Neural progenitor cell (in vitro differentiated cells): ENCODE measurements around the gene GPR34. TPM values are rescaled to one million over a fixed set of nuclear protein-coding genes. Genes with fewer than 3 reads are reported as not detected.

Experiments
- DNase-seq: peaks from one replicate; pipeline ENCODE4 v3.0.0-alpha.2; 2016; ENCODE audit warnings: low spot score
- H2AFZ ChIP-seq: fragments of 200-600 bp; sonication (generic); replicated peaks from 2 replicates; pipeline ENCODE4 v1.6.1; 2016; ENCODE audit warnings: antibody characterized with exemption
- H3F3A ChIP-seq: fragments of 200-600 bp; sonication (generic); 2 replicates; pipeline ENCODE4 v1.6.1; 2016; ENCODE audit warnings: antibody characterized with exemption, low read depth
- H3K27ac ChIP-seq: fragments of 200-600 bp; sonication (generic); 2 replicates; pipeline ENCODE4 v1.5.1; 2016; ENCODE audit warnings: mild to moderate bottlenecking
- H3K27me3 ChIP-seq: fragments of 200-600 bp; sonication (generic); 2 replicates; pipeline ENCODE4 v1.6.1; 2016; ENCODE audit warnings: mild to moderate bottlenecking, moderate library complexity
- H3K36me3 ChIP-seq: fragments of 200-600 bp; sonication (generic); 2 replicates; pipeline ENCODE4 v1.5.1; 2016
- H3K4me1 ChIP-seq: fragments of 200-600 bp; sonication (generic); 2 replicates; pipeline ENCODE4 v1.6.1; 2016; ENCODE audit warnings: mixed run types
- H3K4me2 ChIP-seq: fragments of 200-600 bp; sonication (generic); 2 replicates; pipeline ENCODE4 v1.6.1; 2016
- H3K4me3 ChIP-seq: fragments of 200-600 bp; sonication (generic); 2 replicates; pipeline ENCODE4 v1.5.1; 2016
- H3K79me2 ChIP-seq: fragments of 200-600 bp; sonication (generic); 2 replicates; pipeline ENCODE4 v1.6.1; 2016; ENCODE audit warnings: low read depth
- H3K9ac ChIP-seq: fragments of 200-600 bp; sonication (generic); 2 replicates; pipeline ENCODE4 v1.6.1; 2016
- H3K9me3 ChIP-seq: fragments of 200-600 bp; sonication (generic); 2 replicates; pipeline ENCODE4 v1.5.1; 2016; ENCODE audit warnings: low read depth
- H4K20me1 ChIP-seq: fragments of 200-600 bp; sonication (generic); 2 replicates; pipeline ENCODE4 v1.6.1; 2016; ENCODE audit warnings: low read depth
- H3K27ac Mint-ChIP-seq: 3 replicates; pipeline ENCODE4 v1.8.0; 2021; ENCODE audit warnings: mixed read lengths
- H3K27me3 Mint-ChIP-seq: 2 replicates; pipeline ENCODE4 v1.8.0; 2022; ENCODE audit warnings: low read depth, mild to moderate bottlenecking, inconsistent platforms, moderate library complexity, mixed read lengths; ENCODE audit not compliant: insufficient read depth
- H3K36me3 Mint-ChIP-seq: 3 replicates; pipeline ENCODE4 v1.8.0; 2021; ENCODE audit warnings: mixed read lengths
- H3K4me1 Mint-ChIP-seq: 3 replicates; pipeline ENCODE4 v1.8.0; 2021; ENCODE audit warnings: mixed read lengths
- H3K4me3 Mint-ChIP-seq: 3 replicates; pipeline ENCODE4 v1.8.0; 2021; ENCODE audit warnings: mild to moderate bottlenecking, moderate library complexity, mixed read lengths
- H3K9me3 Mint-ChIP-seq: 3 replicates; pipeline ENCODE4 v1.8.0; 2020; ENCODE audit warnings: mixed read lengths
- CTCF ChIP-seq: fragments of 200-600 bp; sonication (generic); IDR thresholded peaks from 2 replicates; pipeline ENCODE4 v1.5.1; 2017; ENCODE audit warnings: antibody characterized with exemption, mild to moderate bottlenecking
- EZH2 ChIP-seq: fragments of 200-600 bp; sonication (generic); IDR thresholded peaks from 2 replicates; pipeline ENCODE4 v1.6.1; 2017; ENCODE audit warnings: antibody characterized with exemption, mild to moderate bottlenecking, moderate library complexity
- EZH2phosphoT487 ChIP-seq: fragments of 200-600 bp; sonication (generic); IDR thresholded peaks from 2 replicates; pipeline ENCODE4 v1.6.1; 2017; ENCODE audit warnings: antibody characterized with exemption
- total RNA-seq: library from RNA; depleted of rRNA; stranded (reverse); fragments of >200 nt; gene quantifications from 2 replicates; pipeline ENCODE4 v1.2.3, GENCODE V29; 2015; ENCODE audit warnings: low replicate concordance

The GPR34 gene
- total RNA-seq, 1 donor from 2014 or later: not detected

GRCh38 chrX:41692162-41692749 is 3.5 kb downstream of the GPR34 start:
- Mint-ChIP-seq H3K27me3 (peaks cover 2% of the 10 kb centered on the region), H3K9me3 (no peaks in the 10 kb centered on the region), H3K27ac (no peak overlapping the region), H3K36me3 (peaks cover 1% of the 10 kb centered on the region), H3K4me3 (no peak overlapping the region), H3K4me1 (no peaks in the 10 kb centered on the region)
- no peaks in the 10 kb centered on the region for H3K4me1 ChIP-seq
- no peaks in the 10 kb centered on the region for H3K9me3 ChIP-seq
- no peaks in the 10 kb centered on the region for H4K20me1 ChIP-seq
- no peaks in the 10 kb centered on the region for H3K36me3 ChIP-seq
- no peak overlapping the region for H2AFZ ChIP-seq
- H3K4me2 ChIP-seq: no peak overlapping the region
- no peak for TF ChIP-seq EZH2phosphoT487
- DNase-seq: no peak
- H3F3A ChIP-seq: no peaks in the 10 kb centered on the region
- H3K4me3 ChIP-seq: no peak overlapping the region
- H3K9ac ChIP-seq: no peak overlapping the region
- no peaks in the 10 kb centered on the region for H3K27me3 ChIP-seq
- no peaks in the 10 kb centered on the region for H3K79me2 ChIP-seq
- H3K27ac ChIP-seq: no peak overlapping the region

GRCh38 chrX:41693024-41693423 is 4.3 kb downstream of the GPR34 start:
- no peaks in the 10 kb centered on the region for H3K9me3 ChIP-seq

GRCh38 chrX:41695426-41695825 is 6.7 kb downstream of the GPR34 start:
- no peak overlapping the region for H3K9ac ChIP-seq
- no peak for DNase-seq
- H3K4me2 ChIP-seq: no peak overlapping the region
- peaks cover 2% of the 10 kb centered on the region for H3K27me3 Mint-ChIP-seq
- H3K4me1 ChIP-seq: no peaks in the 10 kb centered on the region
- TF ChIP-seq EZH2phosphoT487: no peak
- TF ChIP-seq EZH2: no peak
- H2AFZ ChIP-seq: no peak overlapping the region
- H3K36me3 ChIP-seq: no peaks in the 10 kb centered on the region
- no peak overlapping the region for H3K4me3 ChIP-seq
- H3K9me3 ChIP-seq: no peaks in the 10 kb centered on the region
- H3K27me3 ChIP-seq: no peaks in the 10 kb centered on the region
- H4K20me1 ChIP-seq: no peaks in the 10 kb centered on the region
- H3K4me3 Mint-ChIP-seq: no peak overlapping the region
- no peaks in the 10 kb centered on the region for H3K79me2 ChIP-seq
- H3K27ac ChIP-seq: no peak overlapping the region
- no peaks in the 10 kb centered on the region for H3F3A ChIP-seq
- no peaks in the 10 kb centered on the region for H3K4me1 Mint-ChIP-seq
- no peak overlapping the region for H3K27ac Mint-ChIP-seq
- no peaks in the 10 kb centered on the region for H3K9me3 Mint-ChIP-seq
- peaks cover 3% of the 10 kb centered on the region for H3K36me3 Mint-ChIP-seq

More at GRCh38 chrX:41693024-41693423, 4.3 kb downstream of the GPR34 start:
- Mint-ChIP-seq H3K27me3 (peaks cover 2% of the 10 kb centered on the region), H3K4me1 (no peaks in the 10 kb centered on the region), H3K9me3 (no peaks in the 10 kb centered on the region), H3K4me3 (no peak overlapping the region), H3K27ac (no peak overlapping the region), H3K36me3 (peaks cover 3% of the 10 kb centered on the region)
- TF ChIP-seq CTCF (no peak), EZH2 (no peak), EZH2phosphoT487 (no peak)
- no peaks in the 10 kb centered on the region for H3K36me3 ChIP-seq
- H3K4me2 ChIP-seq: no peak overlapping the region
- H3K79me2 ChIP-seq: no peaks in the 10 kb centered on the region
- no peaks in the 10 kb centered on the region for H3F3A ChIP-seq
- no peak overlapping the region for H3K4me3 ChIP-seq
- no peaks in the 10 kb centered on the region for H4K20me1 ChIP-seq
- no peak overlapping the region for H3K9ac ChIP-seq
- H3K4me1 ChIP-seq: no peaks in the 10 kb centered on the region
- no peaks in the 10 kb centered on the region for H3K27me3 ChIP-seq
- DNase-seq: no peak
- H2AFZ ChIP-seq: no peak overlapping the region
- H3K27ac ChIP-seq: no peak overlapping the region

- H3K4me3 ChIP-seq: no peak overlapping the region
- Mint-ChIP-seq H3K9me3 (no peaks in the 10 kb centered on the region), H3K36me3 (no peaks in the 10 kb centered on the region), H3K27me3 (no peaks in the 10 kb centered on the region), H3K4me3 (no peak overlapping the region), H3K4me1 (no peaks in the 10 kb centered on the region), H3K27ac (no peak overlapping the region)
- DNase-seq: no peak
- H3K36me3 ChIP-seq: no peaks in the 10 kb centered on the region
- H3K4me1 ChIP-seq: no peaks in the 10 kb centered on the region
- no peak for TF ChIP-seq CTCF
- TF ChIP-seq EZH2: no peak
- no peak for TF ChIP-seq EZH2phosphoT487
- no peaks in the 10 kb centered on the region for H3K27me3 ChIP-seq
- no peak overlapping the region for H3K27ac ChIP-seq
- H3F3A ChIP-seq: peaks cover 3% of the 10 kb centered on the region
- no peak overlapping the region for H3K4me2 ChIP-seq
- H3K79me2 ChIP-seq: no peaks in the 10 kb centered on the region
- no peaks in the 10 kb centered on the region for H4K20me1 ChIP-seq
- H3K9me3 ChIP-seq: no peaks in the 10 kb centered on the region
- no peak overlapping the region for H3K9ac ChIP-seq
- no peak overlapping the region for H2AFZ ChIP-seq
Observed at GRCh38 chrX:41703574-41704029, 14.8 kb downstream of the GPR34 start.
